Measurements from ENCODE around the gene CNKSR2.

GRCh38 chrX:21400408-21401121 lies 26.3 kb downstream of the CNKSR2 start:
- no peak for TF ChIP-seq CTCF (IDR thresholded peaks at IDR 0.05)
- no peak for TF ChIP-seq ZFX (IDR thresholded peaks at IDR 0.05; ENCODE audit: borderline replicate concordance)
